Mesenchymal stem cell (in vitro differentiated cells and primary cell): ENCODE data around the gene SOCS6.

Experiments
- DNase-seq: peaks from one replicate; pipeline ENCODE4 v3.0.0-alpha.2; 2013
- H2AFZ ChIP-seq: one replicate; pipeline ENCODE4 v1.6.1; 2013; ENCODE audit warnings: low read depth, mild to moderate bottlenecking, control low read depth, inconsistent platforms, low read length, moderate library complexity
- H2AK5ac ChIP-seq: 2 replicates; pipeline ENCODE4 v1.6.1; 2013; ENCODE audit warnings: low read length, moderate library complexity, mild to moderate bottlenecking, inconsistent platforms; ENCODE audit not compliant: severe bottlenecking
- H2BK120ac ChIP-seq: one replicate; pipeline ENCODE4 v1.6.1; 2013; ENCODE audit warnings: low read depth, mild to moderate bottlenecking, inconsistent platforms, low read length, moderate library complexity
- H2BK12ac ChIP-seq, 2 experiments: one replicate each; pipeline ENCODE4 v1.6.1; 2013; ENCODE audit warnings: inconsistent platforms in 2 of 2, low read length in 2 of 2, mild to moderate bottlenecking in 2 of 2, moderate library complexity in 2 of 2, control low read depth in 1 of 2
- H2BK15ac ChIP-seq: one replicate; pipeline ENCODE4 v1.6.1; 2013; ENCODE audit warnings: mild to moderate bottlenecking, low read depth, inconsistent platforms; ENCODE audit not compliant: poor library complexity, severe bottlenecking
- H2BK5ac ChIP-seq: 2 replicates; pipeline ENCODE4 v1.6.1; 2013; ENCODE audit warnings: low read depth, mild to moderate bottlenecking, low read length, control low read depth, inconsistent platforms; ENCODE audit not compliant: poor library complexity, severe bottlenecking
- H3K14ac ChIP-seq, 2 experiments: one replicate each; pipeline ENCODE4 v1.6.1; 2013; ENCODE audit warnings: inconsistent platforms in 2 of 2, low read length in 2 of 2, control low read depth in 1 of 2, mild to moderate bottlenecking in 1 of 2, moderate library complexity in 1 of 2
- H3K18ac ChIP-seq, 2 experiments: one replicate each; pipeline ENCODE4 v1.6.1; 2013; ENCODE audit warnings: inconsistent platforms in 2 of 2, low read length in 2 of 2, control low read depth in 1 of 2, low read depth in 1 of 2, mild to moderate bottlenecking in 1 of 2
- H3K23ac ChIP-seq, 2 experiments: one replicate each; pipeline ENCODE4 v1.6.1; 2013; ENCODE audit warnings: inconsistent platforms in 2 of 2, low read length in 2 of 2, mild to moderate bottlenecking in 2 of 2, moderate library complexity in 2 of 2, control low read depth in 1 of 2
- H3K27ac ChIP-seq: 2 replicates; pipeline ENCODE4 v1.5.1; 2013; ENCODE audit warnings: mild to moderate bottlenecking, moderate library complexity, low read length, control low read depth, inconsistent platforms; ENCODE audit not compliant: poor library complexity, severe bottlenecking
- H3K27me3 ChIP-seq, 2 experiments: 2 replicates each; pipeline versions ENCODE4 v1.6.1 to v1.7.0; 2013; ENCODE audit warnings: low read length in 2 of 2, mild to moderate bottlenecking in 2 of 2, moderate library complexity in 2 of 2, control low read depth in 1 of 2, inconsistent platforms in 1 of 2; ENCODE audit not compliant: control insufficient read depth in 1 of 2, insufficient read depth in 1 of 2
- H3K36me3 ChIP-seq, 2 experiments: 2 replicates each; pipeline versions ENCODE4 v1.6.1 to v1.7.0; 2013; ENCODE audit warnings: low read length in 2 of 2, control low read depth in 1 of 2, inconsistent platforms in 1 of 2, low read depth in 1 of 2, mild to moderate bottlenecking in 1 of 2; ENCODE audit not compliant: insufficient read depth in 2 of 2, control insufficient read depth in 1 of 2
- H3K4ac ChIP-seq, 2 experiments: one replicate each; pipeline ENCODE4 v1.6.1; 2013; ENCODE audit warnings: inconsistent platforms in 2 of 2, low read length in 2 of 2, mild to moderate bottlenecking in 2 of 2, moderate library complexity in 2 of 2, control low read depth in 1 of 2, low read depth in 1 of 2
- H3K4me1 ChIP-seq: 2 replicates; pipeline ENCODE4 v1.6.1; 2013; ENCODE audit warnings: low read depth, low read length, control low read depth; ENCODE audit not compliant: control insufficient read depth, insufficient read depth
- H3K4me2 ChIP-seq: 2 replicates; pipeline ENCODE4 v1.6.1; 2013; ENCODE audit warnings: low read length, mild to moderate bottlenecking, inconsistent platforms; ENCODE audit not compliant: poor library complexity, severe bottlenecking
- H3K4me3 ChIP-seq, 2 experiments: 2 replicates each; pipeline versions ENCODE4 v1.5.1 to v1.7.0; 2013; ENCODE audit warnings: low read length in 2 of 2, mild to moderate bottlenecking in 2 of 2, control low read depth in 1 of 2, low read depth in 1 of 2; ENCODE audit not compliant: insufficient read depth in 1 of 2
- H3K79me1 ChIP-seq: replicated peaks from 2 replicates; pipeline ENCODE4 v1.6.1; 2013; ENCODE audit warnings: mild to moderate bottlenecking, control low read depth, low read length, inconsistent platforms; ENCODE audit not compliant: poor library complexity, severe bottlenecking
- H3K9ac ChIP-seq: 2 replicates; pipeline ENCODE4 v1.7.0; 2013; ENCODE audit warnings: mild to moderate bottlenecking, low read length, moderate library complexity
- H3K9me3 ChIP-seq: 2 replicates; pipeline ENCODE4 v1.7.0; 2013; ENCODE audit warnings: mild to moderate bottlenecking, low read length; ENCODE audit not compliant: control insufficient read depth
- H4K8ac ChIP-seq: one replicate; pipeline ENCODE4 v1.6.1; 2013; ENCODE audit warnings: inconsistent platforms, mild to moderate bottlenecking, low read length, moderate library complexity
- H4K91ac ChIP-seq: one replicate; pipeline ENCODE4 v1.6.1; 2013; ENCODE audit warnings: mild to moderate bottlenecking, low read length, inconsistent platforms
- WGBS: methylation state at CpG from one replicate; pipeline ENCODE4 v1.1.7; 2013; ENCODE audit warnings: mixed read lengths; 5-methylcytosine and 5-hydroxymethylcytosine counted together

The SOCS6 gene

GRCh38 chr18:70376137-70376913 lies 87.5 kb downstream of the SOCS6 start:
- Histone ChIP-seq H3K4me1 (peaks cover 4% of the 10 kb centered on the region), H2BK5ac (no peak overlapping the region), H4K8ac (no peak overlapping the region), H3K4me2 (no peak overlapping the region), H3K79me1 (no peaks in the 10 kb centered on the region), H2BK120ac (no peak overlapping the region), H3K4me3 (no peak overlapping the region), H3K9ac (no peak overlapping the region), H3K36me3 (no peaks in the 10 kb centered on the region), H3K4ac (no peak overlapping the region), H3K23ac (no peak overlapping the region), H2BK15ac (no peak overlapping the region), H3K27me3 (no peaks in the 10 kb centered on the region), H3K9me3 (no peaks in the 10 kb centered on the region), H2BK12ac (no peak overlapping the region), H3K27ac (no peak overlapping the region), H2AFZ (no peak overlapping the region), H3K14ac (no peak overlapping the region), H2AK5ac (no peak overlapping the region), H4K91ac (no peak overlapping the region), H3K18ac (no peak overlapping the region)
- no peak for DNase-seq
- 98% methylated on average over 13 of the region's 15 CpGs for WGBS

GRCh38 chr18:70376914-70377258 lies 88.0 kb downstream of the SOCS6 start:
- 80% methylated on average over 2 of the region's 4 CpGs for WGBS
- Histone ChIP-seq H2AK5ac (no peak overlapping the region), H3K4me1 (peaks cover 4% of the 10 kb centered on the region), H2BK15ac (no peak overlapping the region), H3K27ac (peak overlapping the region; percentile 7), H3K4me3 (no peak overlapping the region), H4K91ac (no peak overlapping the region), H3K27me3 (no peaks in the 10 kb centered on the region), H2AFZ (no peak overlapping the region), H3K9me3 (no peaks in the 10 kb centered on the region), H3K18ac (no peak overlapping the region), H2BK5ac (no peak overlapping the region), H4K8ac (no peak overlapping the region), H3K9ac (no peak overlapping the region), H2BK12ac (no peak overlapping the region), H3K4ac (no peak overlapping the region), H3K14ac (no peak overlapping the region), H2BK120ac (no peak overlapping the region), H3K4me2 (no peak overlapping the region), H3K36me3 (no peaks in the 10 kb centered on the region), H3K79me1 (no peaks in the 10 kb centered on the region), H3K23ac (no peak overlapping the region)
- peak; percentile 28 for DNase-seq

GRCh38 chr18:70377317-70377799 lies 88.5 kb downstream of the SOCS6 start:
- WGBS = 69% methylated on average over 8 of the region's 8 CpGs
- peak; percentile 46 for DNase-seq

GRCh38 chr18:70377857-70378701 lies 89.2 kb downstream of the SOCS6 start:
- Histone ChIP-seq H2AFZ (no peak overlapping the region), H3K4me1 (peaks cover 5% of the 10 kb centered on the region), H3K79me1 (no peaks in the 10 kb centered on the region), H2BK120ac (no peak overlapping the region), H4K91ac (peak overlapping the region; percentile 48), H3K23ac (no peak overlapping the region), H2BK15ac (no peak overlapping the region), H4K8ac (no peak overlapping the region), H3K4me2 (no peak overlapping the region), H3K9ac (peak overlapping the region; percentile 11), H3K36me3 (no peaks in the 10 kb centered on the region), H3K27ac (no peak overlapping the region), H3K18ac (peak overlapping the region; percentile 30 to 69), H3K4ac (no peak overlapping the region), H3K27me3 (no peaks in the 10 kb centered on the region), H3K14ac (no peak overlapping the region), H2BK12ac (peak overlapping the region in 1 of 2 experiments; percentile 32), H3K9me3 (no peaks in the 10 kb centered on the region), H3K4me3 (no peak overlapping the region), H2AK5ac (no peak overlapping the region), H2BK5ac (no peak overlapping the region)
- 69% methylated on average over 12 of the region's 13 CpGs for WGBS
- no peak for DNase-seq

More at GRCh38 chr18:70377317-70377799, 88.5 kb downstream of the SOCS6 start:
- Histone ChIP-seq H2AK5ac (no peak overlapping the region), H2BK12ac (no peak overlapping the region), H3K4me3 (no peak overlapping the region), H4K8ac (no peak overlapping the region), H3K18ac (peak overlapping the region in 1 of 2 experiments; percentile 50), H3K4me2 (no peak overlapping the region), H3K4me1 (peaks cover 4% of the 10 kb centered on the region), H4K91ac (no peak overlapping the region), H3K4ac (no peak overlapping the region), H3K23ac (no peak overlapping the region), H3K27me3 (no peaks in the 10 kb centered on the region), H3K9me3 (no peaks in the 10 kb centered on the region), H2AFZ (no peak overlapping the region), H3K27ac (peak overlapping the region; percentile 7), H3K14ac (no peak overlapping the region), H2BK5ac (no peak overlapping the region), H3K79me1 (no peaks in the 10 kb centered on the region), H3K36me3 (no peaks in the 10 kb centered on the region), H3K9ac (peak overlapping the region; percentile 11), H2BK120ac (no peak overlapping the region), H2BK15ac (no peak overlapping the region)
